Gastroesophageal sphincter (tissue), 3 donors: ENCODE results near the gene RNASE11.

ENCODE experiments used
- POLR2A ChIP-seq, 2 donors: fragments of 450-650 bp; IDR thresholded peaks; one replicate each; pipeline ENCODE4 v1.6.1; 2017; ENCODE audit warnings: antibody characterized with exemption in 2 of 2, mild to moderate bottlenecking in 2 of 2, moderate library complexity in 1 of 2
- TF ChIP-seq, protein P1 (sequence below), 4 experiments: fragments of 200-600 bp in 2 of 4; fragments of 450-650 bp in 2 of 4; sonication (generic) in 1 of 4; IDR thresholded peaks; one replicate each; pipeline ENCODE4 v1.5.1; 2017 to 2019; ENCODE audit warnings: antibody characterized with exemption in 4 of 4, mild to moderate bottlenecking in 2 of 4, moderate library complexity in 2 of 4

DNA sequence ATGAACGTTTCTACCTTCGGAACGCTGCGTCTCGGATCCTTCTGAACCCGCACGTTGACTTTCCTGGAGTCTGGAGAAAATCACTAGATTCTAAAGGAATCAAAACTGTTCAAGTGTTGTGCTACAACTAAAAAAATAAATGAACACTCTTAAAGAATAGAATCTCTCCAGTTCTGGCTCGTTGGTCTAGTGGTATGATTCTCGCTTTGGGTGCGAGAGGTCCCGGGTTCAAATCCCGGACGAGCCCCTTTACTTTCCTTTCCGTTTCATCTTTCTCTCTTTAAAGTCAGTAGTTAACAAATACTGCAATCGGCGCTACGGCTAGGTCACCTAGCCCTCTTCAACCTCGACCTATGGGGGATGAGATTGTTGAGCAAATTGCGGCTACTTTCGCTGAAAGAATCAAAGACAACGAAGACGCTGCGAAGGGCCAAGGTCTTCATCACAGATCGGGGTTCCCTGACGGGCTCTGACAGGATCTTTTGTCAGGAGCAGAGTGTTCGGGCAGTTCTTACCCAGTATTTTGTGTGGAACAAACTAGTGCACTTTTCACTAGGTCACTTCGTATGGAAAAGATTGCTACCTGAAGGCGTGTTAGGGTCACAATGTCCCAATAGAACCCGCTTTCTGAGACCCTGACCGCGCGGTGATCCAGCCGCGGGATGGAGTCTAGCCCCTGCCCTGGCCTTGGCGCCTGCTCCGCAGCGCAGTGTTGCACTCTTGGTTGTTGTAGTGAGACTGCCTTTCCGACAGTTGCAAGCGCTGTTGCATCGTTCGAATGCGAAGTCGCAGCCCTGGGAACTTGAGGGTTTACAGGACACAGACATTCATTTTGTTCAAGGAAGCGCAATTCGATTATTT lies 45.3 kb upstream of the RNASE11 start:
- TF ChIP-seq, protein P1, sequence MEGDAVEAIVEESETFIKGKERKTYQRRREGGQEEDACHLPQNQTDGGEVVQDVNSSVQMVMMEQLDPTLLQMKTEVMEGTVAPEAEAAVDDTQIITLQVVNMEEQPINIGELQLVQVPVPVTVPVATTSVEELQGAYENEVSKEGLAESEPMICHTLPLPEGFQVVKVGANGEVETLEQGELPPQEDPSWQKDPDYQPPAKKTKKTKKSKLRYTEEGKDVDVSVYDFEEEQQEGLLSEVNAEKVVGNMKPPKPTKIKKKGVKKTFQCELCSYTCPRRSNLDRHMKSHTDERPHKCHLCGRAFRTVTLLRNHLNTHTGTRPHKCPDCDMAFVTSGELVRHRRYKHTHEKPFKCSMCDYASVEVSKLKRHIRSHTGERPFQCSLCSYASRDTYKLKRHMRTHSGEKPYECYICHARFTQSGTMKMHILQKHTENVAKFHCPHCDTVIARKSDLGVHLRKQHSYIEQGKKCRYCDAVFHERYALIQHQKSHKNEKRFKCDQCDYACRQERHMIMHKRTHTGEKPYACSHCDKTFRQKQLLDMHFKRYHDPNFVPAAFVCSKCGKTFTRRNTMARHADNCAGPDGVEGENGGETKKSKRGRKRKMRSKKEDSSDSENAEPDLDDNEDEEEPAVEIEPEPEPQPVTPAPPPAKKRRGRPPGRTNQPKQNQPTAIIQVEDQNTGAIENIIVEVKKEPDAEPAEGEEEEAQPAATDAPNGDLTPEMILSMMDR (IDR thresholded peaks at IDR 0.05), result no peak
- no peak for TF ChIP-seq POLR2A (IDR thresholded peaks at IDR 0.05)
